Measurements from ENCODE around the gene EPHA10.
A peak's percentile ranks its signal among the peaks of the same experiment; 100 is the strongest.

Gene EPHA10

DNA sequence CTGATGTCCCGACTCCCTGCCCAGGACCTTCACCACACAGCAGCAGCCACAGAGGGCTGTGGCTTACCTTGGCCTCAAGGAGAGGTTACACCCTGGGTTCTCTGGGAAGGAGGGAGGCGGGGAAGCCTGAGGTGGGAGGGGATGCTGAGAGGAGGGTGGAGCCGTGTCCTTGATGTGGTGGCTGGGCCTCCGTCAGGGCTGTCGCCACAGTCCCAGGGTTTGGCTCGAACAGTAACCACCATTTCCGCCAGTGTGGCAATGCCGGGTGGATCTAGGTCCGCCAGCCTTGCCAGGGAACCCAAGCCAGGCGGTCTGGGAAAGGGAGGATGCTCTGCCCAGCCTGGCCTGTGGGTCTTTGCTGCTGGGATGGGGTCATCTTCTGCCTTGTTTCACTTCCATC, 91.0 kb downstream of the EPHA10 start:
- ATAC-seq, result no peak
- no peak for TF ChIP-seq TOX (CRISPR knock-in tag; IDR thresholded peaks at IDR 0.05; ENCODE audit: borderline replicate concordance)

- no peak for ATAC-seq
- no peak for TF ChIP-seq ESRRG (CRISPR knock-in tag; IDR thresholded peaks at IDR 0.05)
- no peak for TF ChIP-seq SNAI2 (CRISPR knock-in tag; IDR thresholded peaks at IDR 0.05)
- no peak for TF ChIP-seq RARB (CRISPR knock-in tag; IDR thresholded peaks at IDR 0.05)
- no peak for TF ChIP-seq GLIS3 (CRISPR knock-in tag; IDR thresholded peaks at IDR 0.05)
- TF ChIP-seq CSDC2 (CRISPR knock-in tag; IDR thresholded peaks at IDR 0.05), result no peak
These were observed 92.6 kb downstream of the EPHA10 start for GRCh38 chr1:37672136-37672870.

DNA sequence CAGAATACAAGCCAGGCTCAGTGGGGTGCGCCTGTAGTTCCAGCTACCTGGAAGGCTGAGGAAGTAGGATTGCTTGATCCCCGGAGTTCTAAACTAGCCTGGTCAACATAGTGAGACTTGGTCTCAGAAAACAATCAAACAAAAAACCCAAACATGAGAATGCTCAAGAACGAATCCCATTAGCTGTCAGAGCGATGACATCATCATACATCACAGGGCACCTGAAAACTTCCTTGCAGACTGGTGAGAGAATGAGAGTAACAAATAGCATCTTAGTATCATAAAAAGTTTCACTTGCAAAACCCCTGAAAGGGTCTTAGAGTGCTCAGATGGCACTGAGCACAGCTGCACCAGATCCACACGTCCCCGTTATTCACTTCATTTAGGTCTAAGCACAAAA, 93.7 kb downstream of the EPHA10 start:
- ATAC-seq, result no peak
- TF ChIP-seq PPARA (CRISPR knock-in tag; IDR thresholded peaks at IDR 0.05; ENCODE audit: borderline replicate concordance) (no peak), ZNF8 (CRISPR knock-in tag; IDR thresholded peaks at IDR 0.05) (no peak), TCF4 (CRISPR knock-in tag; IDR thresholded peaks at IDR 0.05; ENCODE audit: borderline replicate concordance) (no peak), CSDC2 (CRISPR knock-in tag; IDR thresholded peaks at IDR 0.05) (no peak), ZNF565 (CRISPR knock-in tag; conservative IDR thresholded peaks at IDR 0.05; ENCODE audit: low read depth) (no peak), SNAI2 (CRISPR knock-in tag; IDR thresholded peaks at IDR 0.05) (no peak), ZNF70 (CRISPR knock-in tag; IDR thresholded peaks at IDR 0.05) (no peak), ZFP30 (CRISPR knock-in tag; IDR thresholded peaks at IDR 0.05) (no peak), BACH2 (CRISPR knock-in tag; IDR thresholded peaks at IDR 0.05; ENCODE audit: borderline replicate concordance) (no peak)
- TF ChIP-seq, protein P1, sequence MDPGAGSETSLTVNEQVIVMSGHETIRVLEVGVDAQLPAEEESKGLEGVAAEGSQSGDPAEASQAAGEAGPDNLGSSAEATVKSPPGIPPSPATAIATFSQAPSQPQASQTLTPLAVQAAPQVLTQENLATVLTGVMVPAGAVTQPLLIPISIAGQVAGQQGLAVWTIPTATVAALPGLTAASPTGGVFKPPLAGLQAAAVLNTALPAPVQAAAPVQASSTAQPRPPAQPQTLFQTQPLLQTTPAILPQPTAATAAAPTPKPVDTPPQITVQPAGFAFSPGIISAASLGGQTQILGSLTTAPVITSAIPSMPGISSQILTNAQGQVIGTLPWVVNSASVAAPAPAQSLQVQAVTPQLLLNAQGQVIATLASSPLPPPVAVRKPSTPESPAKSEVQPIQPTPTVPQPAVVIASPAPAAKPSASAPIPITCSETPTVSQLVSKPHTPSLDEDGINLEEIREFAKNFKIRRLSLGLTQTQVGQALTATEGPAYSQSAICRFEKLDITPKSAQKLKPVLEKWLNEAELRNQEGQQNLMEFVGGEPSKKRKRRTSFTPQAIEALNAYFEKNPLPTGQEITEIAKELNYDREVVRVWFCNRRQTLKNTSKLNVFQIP (CRISPR knock-in tag; IDR thresholded peaks at IDR 0.05; ENCODE audit: borderline replicate concordance, low read depth), result no peak

- TF ChIP-seq PPARA (CRISPR knock-in tag; IDR thresholded peaks at IDR 0.05; ENCODE audit: borderline replicate concordance) (no peak), ZNF8 (CRISPR knock-in tag; IDR thresholded peaks at IDR 0.05) (no peak), GLIS3 (CRISPR knock-in tag; IDR thresholded peaks at IDR 0.05) (no peak), ISL1 (CRISPR knock-in tag; IDR thresholded peaks at IDR 0.05) (no peak), OSR1 (CRISPR knock-in tag; IDR thresholded peaks at IDR 0.05) (no peak), SNAI2 (CRISPR knock-in tag; IDR thresholded peaks at IDR 0.05) (no peak), ZNF70 (CRISPR knock-in tag; IDR thresholded peaks at IDR 0.05) (no peak), ZFP30 (CRISPR knock-in tag; IDR thresholded peaks at IDR 0.05) (no peak), RARB (CRISPR knock-in tag; IDR thresholded peaks at IDR 0.05) (no peak)
- ATAC-seq, result no peak
These were observed 94.8 kb downstream of the EPHA10 start for GRCh38 chr1:37670133-37670532.

GRCh38 chr1:37667023-37667671, 97.8 kb downstream of the EPHA10 start:
- TF ChIP-seq ZNF70 (CRISPR knock-in tag; IDR thresholded peaks at IDR 0.05) (no peak), ESRRG (CRISPR knock-in tag; IDR thresholded peaks at IDR 0.05) (no peak), CSDC2 (CRISPR knock-in tag; IDR thresholded peaks at IDR 0.05) (no peak), TOX (CRISPR knock-in tag; IDR thresholded peaks at IDR 0.05; ENCODE audit: borderline replicate concordance) (no peak), OSR1 (CRISPR knock-in tag; IDR thresholded peaks at IDR 0.05) (no peak), CSRNP3 (CRISPR knock-in tag; IDR thresholded peaks at IDR 0.05) (no peak), PPARA (CRISPR knock-in tag; IDR thresholded peaks at IDR 0.05; ENCODE audit: borderline replicate concordance) (no peak), ZFP3 (CRISPR knock-in tag; IDR thresholded peaks at IDR 0.05) (no peak), GLIS3 (CRISPR knock-in tag; IDR thresholded peaks at IDR 0.05) (no peak)
- TF ChIP-seq, protein P2, sequence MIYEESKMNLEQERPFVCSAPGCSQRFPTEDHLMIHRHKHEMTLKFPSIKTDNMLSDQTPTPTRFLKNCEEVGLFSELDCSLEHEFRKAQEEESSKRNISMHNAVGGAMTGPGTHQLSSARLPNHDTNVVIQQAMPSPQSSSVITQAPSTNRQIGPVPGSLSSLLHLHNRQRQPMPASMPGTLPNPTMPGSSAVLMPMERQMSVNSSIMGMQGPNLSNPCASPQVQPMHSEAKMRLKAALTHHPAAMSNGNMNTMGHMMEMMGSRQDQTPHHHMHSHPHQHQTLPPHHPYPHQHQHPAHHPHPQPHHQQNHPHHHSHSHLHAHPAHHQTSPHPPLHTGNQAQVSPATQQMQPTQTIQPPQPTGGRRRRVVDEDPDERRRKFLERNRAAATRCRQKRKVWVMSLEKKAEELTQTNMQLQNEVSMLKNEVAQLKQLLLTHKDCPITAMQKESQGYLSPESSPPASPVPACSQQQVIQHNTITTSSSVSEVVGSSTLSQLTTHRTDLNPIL (CRISPR knock-in tag; IDR thresholded peaks at IDR 0.05; ENCODE audit: low read depth), result no peak
- TF ChIP-seq, protein P1 (CRISPR knock-in tag; IDR thresholded peaks at IDR 0.05; ENCODE audit: borderline replicate concordance, low read depth), result no peak
- ATAC-seq, result peak; percentile 34
